Omental fat pad (tissue), 4 donors: Measurements from ENCODE around the gene GNG2. TPM values are rescaled to one million over a fixed set of nuclear protein-coding genes. Genes with fewer than 3 reads are reported as not detected.

Experiments used
- ATAC-seq: fragments of 150-250 bp; one replicate; pipeline ENCODE4 v1.9.1; 2016; ENCODE audit warnings: mild to moderate bottlenecking, moderate library complexity; ENCODE audit not compliant: low FRiP score
- DNase-seq: peaks from one replicate; pipeline ENCODE4 v3.0.0-alpha.2; 2019; ENCODE audit warnings: low spot score
- total RNA-seq, 4 donors: library from RNA; depleted of rRNA; stranded (reverse); fragments of >200 nt; gene quantifications; one replicate each; pipeline ENCODE4 v1.1.0, GENCODE V29; 2016
- TF ChIP-seq, protein P1 (sequence below), 3 donors: fragments of 450-650 bp; IDR thresholded peaks; one replicate each; pipeline ENCODE4 v1.5.1; 2016 to 2017; ENCODE audit warnings: antibody characterized with exemption in 3 of 3, mild to moderate bottlenecking in 3 of 3, moderate library complexity in 2 of 3

GNG2 gene
- total RNA-seq, 4 donors from 2014 or later = 40.7 to 85.6 (median 54.0) TPM

DNA sequence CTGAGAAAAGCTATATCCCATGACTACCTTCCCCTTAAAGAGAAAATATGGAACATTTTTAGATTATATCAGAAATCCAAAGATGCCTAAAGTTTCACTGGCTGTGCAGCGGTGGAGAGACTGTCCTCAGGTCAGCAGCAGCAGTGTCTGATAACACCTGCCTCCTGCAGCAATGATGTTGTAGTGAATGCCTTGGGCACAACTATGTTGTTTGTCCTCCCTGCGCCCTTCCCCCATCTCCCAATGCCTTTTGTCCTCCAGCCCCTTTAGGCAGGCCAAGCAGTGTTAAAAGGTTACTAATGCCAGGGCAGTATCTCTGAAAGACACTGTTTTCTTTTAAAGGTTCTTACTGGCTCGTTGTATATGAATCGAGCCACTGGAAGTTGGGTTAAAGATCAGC lies 142.1 kb downstream of the GNG2 start:
- TF ChIP-seq, protein P1, sequence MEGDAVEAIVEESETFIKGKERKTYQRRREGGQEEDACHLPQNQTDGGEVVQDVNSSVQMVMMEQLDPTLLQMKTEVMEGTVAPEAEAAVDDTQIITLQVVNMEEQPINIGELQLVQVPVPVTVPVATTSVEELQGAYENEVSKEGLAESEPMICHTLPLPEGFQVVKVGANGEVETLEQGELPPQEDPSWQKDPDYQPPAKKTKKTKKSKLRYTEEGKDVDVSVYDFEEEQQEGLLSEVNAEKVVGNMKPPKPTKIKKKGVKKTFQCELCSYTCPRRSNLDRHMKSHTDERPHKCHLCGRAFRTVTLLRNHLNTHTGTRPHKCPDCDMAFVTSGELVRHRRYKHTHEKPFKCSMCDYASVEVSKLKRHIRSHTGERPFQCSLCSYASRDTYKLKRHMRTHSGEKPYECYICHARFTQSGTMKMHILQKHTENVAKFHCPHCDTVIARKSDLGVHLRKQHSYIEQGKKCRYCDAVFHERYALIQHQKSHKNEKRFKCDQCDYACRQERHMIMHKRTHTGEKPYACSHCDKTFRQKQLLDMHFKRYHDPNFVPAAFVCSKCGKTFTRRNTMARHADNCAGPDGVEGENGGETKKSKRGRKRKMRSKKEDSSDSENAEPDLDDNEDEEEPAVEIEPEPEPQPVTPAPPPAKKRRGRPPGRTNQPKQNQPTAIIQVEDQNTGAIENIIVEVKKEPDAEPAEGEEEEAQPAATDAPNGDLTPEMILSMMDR (IDR thresholded peaks at IDR 0.05) = no peak
- ATAC-seq = no peak
- no peak for DNase-seq

DNA sequence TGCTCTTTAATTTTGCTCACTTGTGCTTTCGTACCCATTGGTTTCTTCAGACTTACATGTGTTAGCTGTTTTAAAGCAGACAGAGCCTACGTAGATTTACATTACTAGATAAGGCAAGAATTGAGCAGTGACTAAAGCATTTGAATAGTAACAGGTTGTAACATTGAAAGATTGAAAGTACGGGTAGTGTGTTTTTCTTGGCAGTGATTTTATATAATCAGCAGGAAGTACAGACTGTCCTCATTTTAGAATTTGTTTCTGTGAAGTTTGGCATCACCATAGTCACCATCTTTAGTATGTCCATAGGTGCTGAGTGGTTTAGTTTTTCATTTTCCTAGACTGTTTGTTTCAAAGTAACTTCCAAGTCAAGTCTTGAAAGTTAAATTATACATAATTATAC lies 142.9 kb downstream of the GNG2 start:
- ATAC-seq = no peak
- no peak for DNase-seq
- TF ChIP-seq, protein P1 (IDR thresholded peaks at IDR 0.05) = no peak

DNA sequence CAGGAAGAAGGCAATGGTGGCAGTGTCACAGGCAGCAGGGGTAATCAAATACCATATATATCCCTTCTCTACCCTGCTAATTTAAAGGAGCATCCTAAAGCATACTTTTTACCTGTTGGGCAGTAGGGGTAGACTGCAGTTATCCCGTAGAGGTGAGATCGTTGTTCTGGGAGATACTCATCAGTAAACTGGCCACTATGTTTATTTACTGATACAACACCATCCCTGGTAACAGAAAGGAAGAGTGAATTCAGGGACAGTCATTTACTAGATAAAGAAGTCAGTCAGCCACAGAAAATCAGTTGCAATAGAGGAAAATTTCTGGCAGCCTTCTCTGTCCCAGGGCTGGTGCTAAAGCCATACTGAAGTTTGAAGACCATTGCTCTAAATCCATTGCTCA lies 145.2 kb downstream of the GNG2 start:
- ATAC-seq = no peak
- DNase-seq = no peak
- TF ChIP-seq, protein P1 (IDR thresholded peaks at IDR 0.05) = no peak

DNA sequence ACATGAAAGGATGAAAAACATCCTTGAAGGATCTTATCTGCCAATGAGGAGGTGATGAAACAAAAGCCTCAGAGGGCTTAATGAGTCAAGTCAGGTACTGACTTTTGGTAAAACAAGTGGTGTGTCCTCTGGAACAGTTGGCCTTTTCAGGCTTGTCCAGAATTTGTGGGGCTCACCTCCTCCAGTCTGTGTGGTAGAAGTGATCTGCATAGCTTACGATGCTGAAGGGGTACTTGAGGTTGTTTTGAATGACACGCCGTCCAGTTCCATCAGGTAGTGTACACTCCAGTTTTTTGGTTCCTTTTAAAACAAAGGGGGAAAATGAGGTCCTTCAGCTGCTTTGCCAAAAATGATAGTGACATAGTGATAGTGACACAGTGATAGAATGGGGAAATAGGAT lies 145.9 kb downstream of the GNG2 start:
- no peak for ATAC-seq
- TF ChIP-seq, protein P1 (IDR thresholded peaks at IDR 0.05) = no peak
- no peak for DNase-seq

DNA sequence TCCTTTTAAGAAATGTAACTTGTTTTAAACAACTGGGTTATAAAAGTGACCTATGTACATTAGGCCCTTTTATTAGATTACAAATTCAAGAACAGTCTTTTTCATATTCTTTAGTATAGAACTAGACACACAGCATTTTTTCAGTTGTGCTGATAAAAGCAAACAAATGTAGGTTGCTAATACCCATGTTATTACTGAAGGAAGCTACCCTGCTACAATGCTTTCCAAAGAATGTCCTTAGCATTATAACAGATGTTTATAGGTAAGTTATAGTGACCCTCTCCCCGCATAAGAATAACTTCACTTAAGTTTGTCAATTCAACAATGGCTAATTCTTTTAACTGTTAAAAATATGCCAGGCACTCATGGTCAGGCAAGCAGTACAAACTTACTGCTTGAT lies 146.8 kb downstream of the GNG2 start:
- TF ChIP-seq, protein P1 (IDR thresholded peaks at IDR 0.05) = no peak
- no peak for ATAC-seq
- DNase-seq = no peak

DNA sequence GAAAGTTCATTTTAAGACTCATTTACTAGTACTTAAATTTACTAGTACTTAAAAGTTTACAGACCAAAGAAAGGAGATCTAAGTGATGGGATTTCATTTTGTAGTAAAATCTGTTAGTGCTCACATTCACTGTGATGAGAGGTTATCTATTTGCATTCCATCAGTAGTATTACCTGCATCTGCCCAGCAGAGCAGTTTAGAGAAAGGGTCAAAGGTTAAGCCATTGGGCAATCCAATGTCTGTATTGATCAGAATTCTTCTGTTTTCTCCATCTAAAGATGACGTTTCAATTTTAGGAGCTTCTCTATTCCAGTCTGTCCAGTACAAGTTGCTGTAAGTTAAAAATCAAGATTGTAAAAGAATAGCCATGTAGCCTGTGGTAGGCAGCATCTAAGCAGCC lies 147.2 kb downstream of the GNG2 start:
- no peak for ATAC-seq
- TF ChIP-seq, protein P1 (IDR thresholded peaks at IDR 0.05) = no peak

DNA sequence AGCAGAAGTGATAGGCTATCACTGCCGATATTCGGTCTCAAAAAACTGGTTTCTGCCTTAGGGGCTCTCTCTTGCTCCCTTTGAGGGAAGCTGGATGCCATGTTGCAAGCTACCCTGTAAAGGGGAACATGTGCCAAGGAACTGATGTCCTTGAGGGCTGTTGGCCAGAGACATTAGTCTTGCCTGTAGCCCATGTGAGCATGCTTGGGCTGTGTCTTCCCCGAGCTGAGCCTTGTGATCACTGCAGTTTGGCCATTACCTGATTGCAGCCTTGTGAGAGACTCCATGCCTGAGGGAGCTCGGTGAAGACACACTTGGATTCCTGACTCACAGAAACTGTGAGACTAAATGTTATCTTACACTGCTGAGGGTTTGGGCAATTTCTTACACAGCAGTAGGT lies 147.7 kb downstream of the GNG2 start:
- ATAC-seq = no peak
- DNase-seq = no peak
- TF ChIP-seq, protein P1 (IDR thresholded peaks at IDR 0.05) = no peak

More for the DNA sequence above, 147.2 kb downstream of the GNG2 start:
- no peak for DNase-seq
